Measurements from ENCODE around the gene HBE1.
"Not testable (repeated sequence)": the region's sequence is repeated elsewhere in the genome, so short reads cannot be mapped to it uniquely, and the experiment has no call there.

The HBE1 gene

DNA sequence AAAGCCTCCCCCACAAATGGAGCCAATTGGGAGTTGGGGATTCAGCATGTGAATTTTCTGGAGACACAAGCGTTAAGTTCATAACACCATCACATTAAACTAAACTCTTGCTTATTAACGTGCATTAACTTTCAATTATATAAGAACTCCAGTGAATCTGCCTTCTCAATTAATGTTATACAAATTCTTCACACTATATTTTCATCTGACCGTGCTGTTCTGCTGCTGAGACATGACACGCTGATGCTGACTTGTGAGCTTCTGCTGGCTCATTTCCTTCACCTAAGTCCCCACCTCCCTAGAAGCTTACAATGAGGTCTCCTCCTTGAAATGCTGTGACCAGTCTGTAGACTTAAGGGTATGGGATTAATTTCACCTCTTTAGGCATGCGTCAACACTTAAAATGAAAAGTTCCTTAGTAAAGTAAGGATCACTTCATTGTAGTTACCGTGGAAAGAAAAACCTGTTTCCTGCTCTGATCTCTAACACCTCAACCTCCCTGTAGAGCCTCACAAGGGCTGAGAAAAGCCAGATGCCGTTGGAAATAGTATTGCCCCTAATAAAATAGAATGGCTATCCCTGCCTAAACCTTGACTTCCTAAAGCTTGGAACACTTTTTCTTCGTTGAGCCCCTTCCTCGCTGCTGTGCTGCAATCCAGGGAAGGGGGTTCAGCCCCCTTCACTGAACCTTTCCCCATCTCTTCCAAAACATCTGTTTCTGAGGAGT, 17.4 kb downstream of the HBE1 start:
- DNase-seq: no peak

DNA sequence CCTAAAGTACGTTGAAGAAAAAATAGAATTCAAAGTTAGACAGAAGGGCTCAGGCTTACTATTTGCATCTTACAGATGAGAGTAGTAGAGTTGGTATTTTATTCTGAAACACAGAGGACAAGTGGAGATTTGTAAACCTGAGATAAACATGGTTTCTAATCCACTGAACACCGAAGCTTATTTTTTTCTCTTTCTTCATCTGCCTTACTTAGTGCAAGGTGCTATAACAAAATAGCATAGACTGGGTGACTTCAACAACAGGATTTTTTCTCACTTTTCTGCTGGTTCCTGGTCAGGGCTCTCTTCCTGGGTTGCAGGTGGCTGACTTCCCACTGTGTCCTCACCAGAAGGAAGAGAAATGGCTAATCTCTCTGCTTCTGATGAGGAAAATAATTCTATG, 18.0 kb downstream of the HBE1 start:
- no peak for DNase-seq

DNA sequence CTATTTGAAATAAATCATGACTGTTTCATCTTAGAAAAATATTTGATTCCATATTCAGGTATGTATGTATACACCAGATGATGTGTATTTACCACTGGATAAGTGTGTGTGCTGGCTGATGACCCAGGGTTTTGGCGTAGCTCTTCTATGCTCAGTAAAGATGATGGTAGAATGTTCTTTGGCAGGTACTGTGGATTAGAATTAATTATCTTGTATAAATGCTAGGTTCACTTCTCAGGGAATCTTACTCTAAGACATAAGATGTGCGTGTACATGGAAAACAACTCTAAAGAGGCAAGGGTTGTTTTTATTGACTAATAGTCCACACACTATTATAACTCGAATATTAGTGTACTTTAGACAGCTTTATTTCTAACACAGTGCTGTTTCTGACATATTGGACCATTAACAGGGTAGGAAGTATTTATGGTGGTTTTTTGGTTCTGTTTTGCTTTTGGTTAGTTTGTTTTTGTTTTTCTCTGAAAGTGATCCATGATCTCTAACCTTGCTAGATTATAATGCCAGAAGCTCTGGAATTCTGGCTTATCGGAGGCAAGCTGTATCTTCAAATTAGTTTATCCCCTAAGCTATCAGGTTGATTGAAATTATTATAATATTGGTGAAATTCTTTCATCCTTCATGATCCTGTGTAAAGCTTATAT, 19.1 kb downstream of the HBE1 start:
- no peak for DNase-seq

DNA sequence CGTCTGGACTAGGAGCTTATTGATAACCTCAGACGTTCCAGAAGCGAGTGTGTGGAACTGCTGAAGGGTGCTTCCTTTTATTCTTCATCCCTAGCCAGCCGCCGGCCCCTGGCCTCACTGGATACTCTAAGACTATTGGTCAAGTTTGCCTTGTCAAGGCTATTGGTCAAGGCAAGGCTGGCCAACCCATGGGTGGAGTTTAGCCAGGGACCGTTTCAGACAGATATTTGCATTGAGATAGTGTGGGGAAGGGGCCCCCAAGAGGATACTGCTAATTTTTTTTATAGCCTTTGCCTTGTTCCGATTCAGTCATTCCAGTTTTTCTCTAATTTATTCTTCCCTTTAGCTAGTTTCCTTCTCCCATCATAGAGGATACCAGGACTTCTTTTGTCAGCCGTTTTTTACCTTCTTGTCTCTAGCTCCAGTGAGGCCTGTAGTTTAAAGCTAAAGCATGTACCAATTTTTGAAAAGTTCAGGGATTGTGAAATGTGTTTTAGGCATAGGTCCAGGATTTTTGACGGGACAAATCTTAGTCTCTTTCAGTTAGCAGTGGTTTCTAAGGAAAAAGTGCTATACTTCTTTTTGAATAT, 19.8 kb downstream of the HBE1 start, which contains the start of gene HBG1:
Gene HBG1 (minus strand): TSS at position 51 of the 590 bp plus-strand sequence. CDS start 53 bp downstream, outside the sequence.
- DNase-seq: not testable (repeated sequence)

DNA sequence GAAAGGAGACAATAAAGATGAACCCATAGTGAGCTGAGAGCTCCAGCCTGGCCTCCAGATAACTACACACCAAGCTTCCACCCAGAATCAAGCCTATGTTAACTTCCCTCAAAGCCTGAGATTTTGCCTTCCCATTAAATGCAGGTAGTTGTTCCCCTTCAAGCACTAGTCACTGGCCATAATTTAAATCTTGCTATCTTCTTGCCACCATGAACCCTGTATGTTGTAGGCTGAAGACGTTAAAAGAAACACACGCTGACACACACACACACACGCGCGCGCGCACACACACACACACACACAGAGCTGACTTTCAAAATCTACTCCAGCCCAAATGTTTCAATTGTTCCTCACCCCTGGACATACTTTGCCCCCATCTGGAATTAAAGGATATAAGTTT, 21.2 kb downstream of the HBE1 start:
- DNase-seq: not testable (repeated sequence)

DNA sequence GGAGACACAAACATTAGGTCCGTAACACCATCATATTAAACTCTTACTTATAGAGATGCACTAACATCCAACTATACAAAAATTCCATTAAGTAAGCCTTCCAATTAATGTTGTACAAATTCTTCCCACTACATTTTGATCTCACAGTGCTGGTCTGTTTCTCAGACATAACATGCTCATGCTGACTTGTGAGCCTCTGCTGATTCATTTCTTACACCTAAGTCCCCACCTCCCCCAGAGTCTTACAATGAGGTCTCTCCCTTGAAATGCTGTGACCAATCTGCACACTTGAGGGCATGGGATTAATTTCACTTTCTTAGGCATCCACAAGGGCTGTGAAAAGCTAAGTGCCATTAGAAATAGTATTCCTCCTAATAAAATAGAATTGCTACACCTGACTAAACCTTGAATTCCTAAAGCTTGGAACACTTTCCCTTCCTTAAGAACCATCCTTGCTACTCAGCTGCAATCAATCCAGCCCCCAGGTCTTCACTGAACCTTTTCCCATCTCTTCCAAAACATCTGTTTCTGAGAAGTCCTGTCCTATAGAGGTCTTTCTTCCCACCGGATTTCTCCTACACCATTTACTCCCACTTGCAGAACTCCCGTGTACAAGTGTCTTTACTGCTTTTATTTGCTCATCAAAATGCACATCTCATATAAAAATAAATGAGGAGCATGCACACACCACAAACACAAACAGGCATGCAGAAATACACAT, 22.1 kb downstream of the HBE1 start:
- DNase-seq: no peak

DNA sequence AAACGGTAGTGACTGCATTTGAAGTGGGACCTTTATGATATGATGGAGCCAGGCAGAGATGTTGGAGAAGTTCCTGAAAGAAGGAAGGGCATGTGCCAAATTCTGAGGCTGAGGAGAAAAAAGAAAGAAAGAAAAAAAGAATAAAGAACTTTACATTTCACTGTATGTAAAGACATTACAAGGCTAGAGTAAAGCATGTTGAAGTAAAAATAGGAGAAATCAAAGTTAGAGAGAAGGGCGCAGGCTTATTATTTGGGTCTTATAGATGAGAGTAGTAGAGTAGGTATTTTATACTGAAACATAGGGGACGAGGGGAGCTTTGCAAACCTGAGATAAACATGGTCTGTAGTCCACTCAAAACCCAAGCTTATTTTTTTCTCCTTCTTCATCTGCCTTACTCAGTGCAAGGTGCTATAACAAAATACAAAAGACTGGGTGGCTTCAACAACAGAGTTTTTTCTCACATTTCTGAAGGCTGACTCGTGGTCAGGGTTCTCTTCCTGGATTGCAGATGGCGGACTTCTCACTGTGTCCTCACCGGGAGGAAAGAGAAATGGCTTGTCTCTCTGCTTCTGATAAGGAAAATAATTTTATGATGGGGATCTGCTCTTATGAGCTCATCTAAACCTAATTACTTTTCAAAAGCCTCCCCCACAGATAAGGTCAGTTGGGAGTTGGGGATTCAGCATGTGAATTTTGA, 22.8 kb downstream of the HBE1 start:
- no peak for DNase-seq

DNA sequence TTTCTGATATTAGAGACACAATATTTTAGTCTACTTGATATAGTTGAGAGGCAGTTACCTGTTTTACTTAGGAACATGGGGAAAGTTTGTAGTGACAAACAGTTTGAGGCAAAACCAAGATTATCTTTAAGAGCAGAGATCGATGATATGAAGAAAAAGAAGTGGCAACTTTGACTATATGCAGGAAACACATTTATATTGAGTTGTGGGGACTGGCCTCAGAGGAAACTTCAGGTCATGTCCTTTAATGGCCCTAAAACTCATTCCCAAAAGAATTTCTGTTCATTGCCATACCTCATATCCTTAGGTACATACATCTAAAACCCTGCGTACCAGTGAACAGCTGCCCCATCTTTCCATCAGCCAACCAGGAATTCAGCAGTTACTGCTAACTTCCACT, 24.6 kb downstream of the HBE1 start:
- no peak for DNase-seq

DNA sequence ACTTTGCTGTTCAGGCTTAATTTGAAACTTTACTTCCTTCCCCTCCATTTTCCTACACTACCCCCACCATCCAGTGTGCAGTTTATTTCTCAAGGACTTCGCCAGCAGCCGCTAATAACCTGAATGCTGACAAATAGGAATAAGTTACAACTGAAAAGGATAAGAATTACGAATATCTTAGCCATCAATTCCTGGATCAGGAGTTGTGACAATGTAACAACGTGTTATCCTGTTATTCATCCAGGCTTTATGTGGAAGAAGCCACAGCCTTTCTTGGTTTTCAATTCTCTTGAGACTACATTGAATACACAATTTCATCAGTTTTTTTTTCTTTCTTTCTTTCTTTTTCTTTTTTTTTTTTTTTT, 25.9 kb downstream of the HBE1 start:
- DNase-seq: no peak

DNA sequence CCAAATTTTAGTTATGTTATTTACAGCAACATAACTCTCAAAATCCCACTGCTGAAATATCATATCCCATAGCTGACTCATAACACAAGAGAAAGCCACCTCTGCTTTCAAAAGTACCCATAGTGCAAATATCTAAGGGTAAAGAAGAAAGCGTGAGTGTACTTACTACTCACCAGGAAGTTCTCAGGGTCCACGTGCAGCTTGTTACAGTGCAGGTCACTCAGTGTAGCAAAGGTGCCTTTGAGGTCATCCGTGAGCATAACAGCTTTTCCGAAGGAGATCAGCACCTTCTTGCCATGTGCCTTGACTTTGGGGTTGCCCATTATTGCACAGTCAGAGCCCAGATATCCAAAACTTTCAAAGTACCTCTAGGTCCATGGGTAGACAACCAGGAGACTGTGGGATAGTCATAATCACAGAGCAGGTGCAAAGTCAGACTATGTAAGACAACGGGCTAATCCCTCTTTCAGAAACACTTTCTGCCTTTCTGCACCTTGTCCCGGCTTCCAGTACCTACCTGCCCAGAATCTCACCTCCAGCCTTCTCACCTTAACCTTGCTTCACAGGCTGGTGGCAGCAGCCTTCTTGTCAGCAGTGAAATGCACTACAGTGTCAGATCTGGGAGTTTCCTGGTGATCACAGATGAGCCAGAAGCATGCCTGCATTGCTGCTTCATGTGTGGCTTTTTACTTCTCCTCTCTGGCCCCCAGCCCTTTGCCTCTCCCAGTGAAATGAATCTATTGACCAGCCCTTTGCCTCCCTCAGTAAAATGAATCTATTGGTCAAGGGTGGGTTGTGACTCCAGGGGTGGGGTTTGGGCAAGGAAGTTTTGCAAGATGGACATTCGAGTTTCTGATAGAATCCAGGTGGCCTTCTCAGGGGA, 26.6 kb downstream of the HBE1 start:
- DNase-seq: peak; percentile 1

DNA sequence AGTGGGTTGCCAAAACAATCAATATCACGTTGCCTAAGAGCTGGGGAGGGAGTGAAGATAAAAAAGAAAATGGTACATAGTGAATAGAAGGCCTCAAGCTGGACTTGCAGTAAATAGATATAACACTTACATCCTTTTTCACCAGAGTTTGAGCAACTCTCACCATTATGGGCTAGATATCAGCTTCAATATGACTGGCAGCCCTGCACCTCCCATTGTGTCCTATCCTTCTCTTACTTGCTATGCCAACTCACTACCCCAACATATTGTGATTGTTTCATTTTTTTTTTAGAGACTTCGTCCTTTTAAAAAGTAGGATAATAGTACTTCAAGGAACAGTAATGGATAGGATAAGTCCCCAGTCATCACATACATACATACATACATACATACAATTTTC, 27.5 kb downstream of the HBE1 start:
- DNase-seq: no peak

DNA sequence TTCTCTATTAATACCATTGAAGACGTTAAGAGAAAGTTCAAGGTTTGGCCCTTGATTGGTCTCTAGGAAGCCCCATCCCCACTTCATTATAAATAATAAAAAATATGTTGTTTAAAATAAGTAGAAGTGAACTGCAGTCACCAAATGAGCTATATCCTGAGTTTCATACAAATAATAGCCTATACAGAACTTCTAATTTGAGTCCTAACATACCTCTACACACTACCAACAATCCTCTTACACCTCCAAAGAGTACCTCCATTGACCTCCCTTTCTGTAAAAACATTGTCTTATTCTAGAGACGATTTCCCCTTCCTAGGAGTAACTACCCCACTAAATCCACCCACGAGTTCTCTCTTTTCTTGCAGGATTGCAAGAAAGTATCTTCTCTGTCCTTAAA, 28.3 kb downstream of the HBE1 start:
- DNase-seq: no peak

DNA sequence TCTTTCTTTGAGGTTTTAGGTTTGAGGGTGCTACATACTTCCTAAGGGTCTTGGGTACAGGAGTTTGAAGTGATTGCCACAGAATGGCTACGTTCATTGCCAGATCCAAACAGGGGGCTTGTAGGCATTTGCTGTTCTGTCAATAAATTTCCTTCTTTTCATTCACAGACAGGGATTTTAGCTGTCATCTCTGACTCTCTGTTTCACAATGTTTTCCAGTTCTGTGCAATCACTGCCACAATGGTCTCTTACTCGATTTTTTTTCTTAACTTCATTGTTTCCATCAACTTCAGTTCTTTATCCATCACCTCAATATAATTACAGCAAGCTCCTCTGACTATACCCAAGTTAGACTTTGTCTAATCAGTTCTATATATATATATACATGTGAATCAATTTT, 29.3 kb downstream of the HBE1 start:
- DNase-seq: no peak

DNA sequence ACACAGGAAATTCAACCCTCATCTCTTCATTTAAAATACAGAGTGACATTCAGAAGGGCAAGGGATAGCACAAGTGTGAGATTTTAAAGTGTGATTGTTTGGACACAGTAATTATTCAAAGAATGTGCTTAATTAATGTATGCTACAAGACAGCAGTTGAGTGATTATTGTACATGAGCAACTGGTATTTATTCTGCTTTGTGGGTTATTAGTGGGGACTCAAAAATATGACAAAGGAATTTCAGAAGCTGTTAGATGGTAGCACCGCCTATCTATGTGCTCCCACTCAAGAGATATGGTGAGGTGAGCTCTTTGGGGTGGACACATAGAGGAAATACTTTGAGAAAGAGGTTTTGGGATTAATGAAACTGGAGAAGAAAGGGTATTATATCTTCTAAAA, 29.7 kb downstream of the HBE1 start:
- DNase-seq: no peak

DNA sequence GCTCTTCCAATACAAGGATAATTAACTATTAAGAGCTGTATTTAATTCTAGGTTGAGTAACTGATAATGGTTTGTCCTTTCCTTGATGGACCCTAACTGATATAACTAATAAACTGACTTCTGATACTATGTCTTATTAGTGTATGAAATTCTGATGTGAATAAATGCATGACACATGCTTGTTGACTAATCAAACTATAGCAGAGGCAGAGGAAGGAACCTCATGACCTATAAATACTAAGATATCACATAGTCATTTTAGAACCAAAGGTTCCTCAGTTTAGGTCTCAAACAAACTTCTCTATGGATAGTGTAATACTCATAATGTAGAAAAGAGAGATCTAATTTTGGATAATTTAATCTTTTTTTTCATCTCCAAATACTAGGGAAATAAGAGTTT, 30.7 kb downstream of the HBE1 start:
- DNase-seq: no peak

DNA sequence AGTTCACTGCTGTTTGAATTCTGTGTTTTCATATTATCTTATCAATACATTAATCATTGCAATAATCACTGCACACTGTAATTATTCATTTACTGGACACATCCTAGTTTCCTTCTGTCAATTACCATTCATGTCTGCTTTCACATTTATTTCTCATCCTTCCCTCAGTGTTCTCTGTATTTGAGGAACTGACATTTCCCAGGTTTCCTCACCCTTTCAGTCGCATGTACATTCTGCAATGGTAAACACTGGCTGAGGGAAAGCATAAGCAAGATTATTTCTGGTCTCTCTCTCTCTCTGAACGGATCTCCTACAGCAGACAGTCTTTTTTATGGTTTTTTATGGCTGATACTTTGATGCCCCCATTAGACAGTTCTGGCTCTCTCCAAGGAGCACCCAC, 31.3 kb downstream of the HBE1 start:
- no peak for DNase-seq

DNA sequence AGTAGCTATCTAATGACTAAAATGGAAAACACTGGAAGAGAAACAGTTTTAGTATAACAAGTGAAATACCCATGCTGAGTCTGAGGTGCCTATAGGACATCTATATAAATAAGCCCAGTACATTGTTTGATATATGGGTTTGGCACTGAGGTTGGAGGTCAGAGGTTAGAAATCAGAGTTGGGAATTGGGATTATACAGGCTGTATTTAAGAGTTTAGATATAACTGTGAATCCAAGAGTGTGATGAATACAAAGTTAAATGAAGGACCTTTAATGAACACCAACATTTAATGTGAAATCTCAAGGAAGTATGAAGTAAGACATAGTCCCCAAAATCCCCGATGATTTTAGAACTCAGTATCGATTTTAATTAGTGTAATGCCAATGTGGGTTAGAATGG, 32.3 kb downstream of the HBE1 start:
- DNase-seq: no peak

DNA sequence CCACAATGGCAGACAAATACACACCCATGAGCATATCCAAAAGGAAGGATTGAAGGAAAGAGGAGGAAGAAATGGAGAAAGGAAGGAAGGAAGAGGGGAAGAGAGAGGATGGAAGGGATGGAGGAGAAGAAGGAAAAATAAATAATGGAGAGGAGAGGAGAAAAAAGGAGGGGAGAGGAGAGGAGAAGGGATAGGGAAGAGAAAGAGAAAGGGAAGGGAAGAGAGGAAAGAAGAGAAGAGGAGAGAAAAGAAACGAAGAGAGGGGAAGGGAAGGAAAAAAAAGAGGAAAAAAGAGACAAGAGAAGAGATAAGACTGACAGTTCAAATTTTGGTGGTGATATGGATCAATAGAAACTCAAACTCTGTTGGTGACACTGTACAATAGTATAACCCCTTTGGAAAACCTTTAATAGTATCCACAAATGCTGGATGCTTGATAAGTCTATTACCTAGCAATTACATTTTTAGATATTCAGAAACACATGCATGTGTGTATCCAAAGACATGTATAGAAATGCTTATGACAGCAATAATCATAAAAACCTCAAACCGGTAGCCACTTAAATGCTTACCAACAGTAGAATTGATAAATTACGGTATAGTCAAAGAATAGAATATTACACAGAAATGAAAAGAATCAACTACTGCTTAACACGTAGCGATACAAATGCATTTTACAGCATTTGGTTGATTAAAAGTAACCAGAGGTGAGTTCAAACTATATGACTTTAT, 34.2 kb downstream of the HBE1 start:
- DNase-seq: no peak

DNA sequence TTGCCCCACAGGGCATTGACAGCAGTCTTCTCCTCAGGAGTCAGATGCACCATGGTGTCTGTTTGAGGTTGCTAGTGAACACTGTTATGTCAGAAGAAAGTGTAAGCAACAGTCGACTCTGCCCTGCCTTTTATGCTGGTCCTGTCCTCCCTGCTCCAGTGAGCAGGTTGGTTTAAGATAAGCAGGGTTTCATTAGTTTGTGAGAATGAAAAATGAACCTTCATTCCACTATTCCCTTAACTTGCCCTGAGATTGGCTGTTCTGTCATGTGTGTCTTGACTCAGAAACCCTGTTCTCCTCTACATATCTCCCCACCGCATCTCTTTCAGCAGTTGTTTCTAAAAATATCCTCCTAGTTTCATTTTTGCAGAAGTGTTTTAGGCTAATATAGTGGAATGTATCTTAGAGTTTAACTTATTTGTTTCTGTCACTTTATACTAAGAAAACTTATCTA, 35.3 kb downstream of the HBE1 start, which contains the start of gene HBD:
Gene HBD (minus strand): TSS at position 103 of the 454 bp plus-strand sequence. CDS start 50 bp downstream, at position 53.
- peak; percentile 14 for DNase-seq

DNA sequence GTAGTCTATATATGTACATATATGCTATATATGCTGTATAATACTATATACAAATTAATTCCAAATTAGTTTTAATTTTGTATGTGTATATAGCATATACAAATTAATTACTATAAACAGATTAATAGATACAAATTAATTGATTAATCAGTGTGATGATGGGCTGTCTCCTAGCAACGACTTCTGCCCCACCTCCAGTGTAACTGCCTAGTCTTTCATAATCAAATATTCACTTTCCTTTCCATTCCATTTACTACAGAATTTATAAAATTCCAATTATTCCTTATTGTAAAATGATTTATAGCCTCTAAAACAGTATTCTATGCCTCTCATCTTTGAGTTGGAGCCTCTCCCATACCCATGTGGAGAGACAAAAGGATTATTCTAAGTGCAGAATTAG, 36.4 kb downstream of the HBE1 start:
- no peak for DNase-seq

DNA sequence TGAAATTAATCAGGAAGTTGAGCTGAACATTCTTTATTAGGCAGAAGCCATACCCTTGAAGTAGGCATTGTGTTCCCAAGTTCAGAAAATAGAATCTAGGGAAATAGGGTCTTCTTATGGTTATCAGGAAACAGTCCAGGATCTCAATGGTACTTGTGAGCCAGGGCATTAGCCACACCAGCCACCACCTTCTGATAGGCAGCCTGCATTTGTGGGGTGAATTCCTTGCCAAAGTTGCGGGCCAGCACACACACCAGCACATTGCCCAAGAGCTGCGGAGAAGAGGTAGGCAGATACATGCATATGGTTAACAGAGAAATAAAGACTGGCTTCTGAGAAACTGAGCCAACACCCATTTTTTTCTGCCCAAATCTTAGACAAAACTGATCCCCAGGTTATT, 36.9 kb downstream of the HBE1 start:
- no peak for DNase-seq

Measured in activated CD4-positive, alpha-beta T cell treated with anti-CD3 and anti-CD28 coated beads, Interleukin-2, amount 50 U/mL, for 16 hours (primary cell).